ENCODE measurements around the gene TMCC1.
A peak's percentile ranks its signal among the peaks of the same experiment; 100 is the strongest.

The TMCC1 gene

DNA sequence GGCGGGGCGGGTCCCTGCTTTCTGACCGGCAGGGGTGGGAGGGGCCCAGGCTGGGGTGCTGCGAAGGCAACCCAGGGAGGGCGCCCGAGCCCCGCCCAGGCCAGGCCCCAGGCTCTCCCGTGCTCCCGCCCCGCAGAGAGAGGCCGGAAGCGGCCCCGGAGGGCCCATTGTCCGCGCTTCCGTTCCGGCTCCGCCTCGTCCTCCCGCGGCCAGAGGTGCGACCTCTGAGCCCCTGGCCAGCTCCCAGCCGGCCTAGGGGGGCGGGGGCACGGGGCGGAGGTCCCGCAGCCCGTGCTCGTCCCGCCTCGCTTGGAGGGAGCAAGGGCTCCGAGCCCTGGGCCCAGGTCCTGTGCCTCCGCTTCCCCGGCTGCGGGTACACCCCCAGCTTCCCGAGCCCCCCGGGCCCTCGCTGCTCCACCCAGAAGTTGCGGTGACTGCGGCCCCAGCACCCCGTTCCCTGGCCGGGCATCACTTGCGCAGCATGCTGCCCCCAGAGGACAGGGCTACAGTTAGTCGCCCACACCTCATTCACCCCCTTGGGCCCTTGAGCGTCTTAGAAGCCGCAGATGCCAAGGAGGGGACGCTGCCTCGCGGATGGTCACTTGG lies 266.7 kb downstream of the TMCC1 start:
- peak in 1 of 2 donors; percentile 54 for DNase-seq (ENCODE audit: low read depth in 1 of 2, low spot score in 1 of 2)

DNA sequence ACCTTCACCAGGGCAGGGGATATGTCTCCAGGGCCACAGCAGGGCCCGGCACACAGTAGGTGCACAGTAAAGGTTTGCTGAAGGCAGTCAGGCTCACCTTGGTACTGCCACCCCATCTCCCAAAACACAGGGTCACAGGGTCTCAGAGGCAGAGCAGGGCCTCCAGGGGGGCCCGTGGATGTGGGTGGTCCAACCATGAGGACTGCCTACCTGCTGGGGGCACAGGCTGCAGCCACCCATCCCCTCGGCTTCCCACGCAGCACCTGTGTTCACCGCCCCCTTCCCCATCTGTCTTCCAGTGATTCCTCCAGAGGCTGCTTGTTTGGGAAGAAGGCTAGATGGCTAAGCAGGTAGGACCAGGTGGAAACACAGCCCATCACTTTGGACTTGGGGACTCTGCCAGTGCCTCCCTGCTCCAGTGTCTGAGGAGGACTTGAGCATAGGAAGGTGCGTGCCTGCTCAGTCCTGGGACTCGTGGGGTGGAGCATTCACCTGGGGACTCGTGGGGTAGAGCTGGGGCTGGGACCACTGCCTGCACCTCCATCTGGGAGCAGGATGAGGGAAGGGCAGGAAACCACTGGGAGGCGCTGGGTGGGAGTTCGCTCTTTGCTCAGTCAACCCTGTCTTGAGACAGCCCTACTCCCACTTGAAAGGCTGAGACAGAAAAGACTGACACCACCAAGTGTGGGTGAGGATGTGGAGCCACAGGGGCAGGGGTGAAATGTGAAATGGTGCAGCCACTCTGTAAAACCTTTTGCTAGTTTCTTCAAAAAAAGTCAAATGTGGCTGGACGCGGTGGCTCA lies 268.2 kb downstream of the TMCC1 start:
- DNase-seq (ENCODE audit: low read depth in 1 of 2, low spot score in 1 of 2), result no peak

DNA sequence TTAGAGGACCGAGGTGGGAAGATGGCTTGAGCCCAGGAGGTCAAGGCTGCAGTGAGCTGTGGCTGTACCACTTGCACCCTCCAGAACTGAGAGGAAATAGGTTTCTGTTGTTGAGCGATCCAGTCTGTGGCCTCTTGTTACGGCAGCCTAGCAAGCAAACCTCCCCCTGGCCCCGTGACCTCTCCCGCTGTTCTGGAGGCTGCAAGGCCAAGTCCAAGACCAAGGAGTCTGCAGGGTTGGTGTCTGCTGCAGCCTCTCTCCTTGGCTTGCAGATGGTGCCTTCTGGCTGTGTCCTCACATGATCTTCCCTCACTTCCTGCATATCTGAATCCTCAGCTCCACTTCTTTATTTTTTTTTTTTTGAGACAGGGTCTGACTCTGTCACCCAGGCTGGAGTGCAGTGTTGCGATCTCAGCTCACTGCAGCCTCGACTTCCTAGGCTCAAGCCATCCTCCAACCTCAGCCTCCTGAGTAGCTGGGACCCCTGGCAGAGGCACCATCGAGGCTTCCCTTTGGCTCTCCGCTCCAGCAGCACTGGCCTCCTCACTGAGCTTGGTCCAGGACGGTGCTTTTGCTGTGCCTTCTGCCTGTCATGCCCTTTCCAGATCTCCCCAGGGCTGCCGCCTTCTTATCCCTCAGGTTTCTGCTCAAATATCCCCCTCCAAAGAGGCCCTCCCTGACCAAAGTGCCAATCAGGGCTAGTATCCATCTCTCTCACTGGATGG lies 269.0 kb downstream of the TMCC1 start:
- DNase-seq (ENCODE audit: low read depth in 1 of 2, low spot score in 1 of 2), result no peak

DNA sequence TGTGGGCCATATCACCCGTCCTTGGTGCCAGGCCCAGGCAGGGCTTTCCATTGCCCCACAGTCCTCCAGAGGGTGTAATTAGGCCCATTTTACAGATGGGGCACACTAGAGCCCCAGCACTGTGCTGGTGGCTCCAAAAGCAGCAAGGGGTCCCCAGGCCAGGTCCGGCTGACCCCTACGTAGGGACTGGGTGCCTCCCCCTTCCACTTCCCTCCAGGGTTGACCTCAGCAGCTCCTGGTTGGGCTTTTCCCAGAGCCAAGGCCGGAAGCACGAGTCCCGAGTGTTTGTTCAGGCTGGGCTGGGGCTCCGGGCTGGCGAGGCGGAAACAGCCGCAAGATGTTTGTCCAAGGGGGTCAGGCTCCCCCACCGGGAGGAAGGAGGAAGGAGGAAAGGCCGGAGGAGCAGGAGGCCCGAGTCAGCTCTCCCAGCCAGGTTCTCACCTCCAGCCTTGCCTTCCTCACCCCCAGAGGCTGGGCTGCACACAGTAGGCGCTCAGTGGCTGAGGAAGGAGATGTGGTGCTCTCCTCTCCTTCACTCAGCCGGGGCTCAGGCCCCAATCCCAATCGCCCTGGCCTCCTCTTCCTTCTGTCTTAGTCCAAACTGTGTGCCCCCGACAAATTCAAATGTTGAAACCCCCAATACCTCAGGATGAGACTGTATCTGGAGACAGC lies 269.9 kb downstream of the TMCC1 start:
- DNase-seq (ENCODE audit: low read depth in 1 of 2, low spot score in 1 of 2), result no peak

DNA sequence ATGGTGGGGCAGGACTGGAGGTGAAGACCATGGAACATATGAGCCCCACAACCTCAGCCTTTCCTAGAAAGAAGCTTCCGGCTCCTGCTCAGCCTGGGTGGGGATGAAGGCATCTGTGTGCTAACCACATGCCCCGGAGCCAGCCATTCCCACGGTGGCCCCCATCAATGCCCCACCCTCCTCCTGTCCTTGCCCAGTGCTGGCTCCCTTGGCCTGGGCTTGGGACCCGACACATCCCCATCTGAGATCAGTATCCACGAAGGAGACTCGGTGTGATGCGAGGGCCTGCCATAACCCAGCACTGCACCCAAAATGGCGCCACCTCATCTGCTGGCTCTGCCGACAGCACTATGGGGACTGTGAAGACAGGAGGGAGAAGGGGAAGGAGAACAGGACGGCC lies 270.6 kb downstream of the TMCC1 start:
- no peak for DNase-seq (ENCODE audit: low read depth in 1 of 2, low spot score in 1 of 2)

DNA sequence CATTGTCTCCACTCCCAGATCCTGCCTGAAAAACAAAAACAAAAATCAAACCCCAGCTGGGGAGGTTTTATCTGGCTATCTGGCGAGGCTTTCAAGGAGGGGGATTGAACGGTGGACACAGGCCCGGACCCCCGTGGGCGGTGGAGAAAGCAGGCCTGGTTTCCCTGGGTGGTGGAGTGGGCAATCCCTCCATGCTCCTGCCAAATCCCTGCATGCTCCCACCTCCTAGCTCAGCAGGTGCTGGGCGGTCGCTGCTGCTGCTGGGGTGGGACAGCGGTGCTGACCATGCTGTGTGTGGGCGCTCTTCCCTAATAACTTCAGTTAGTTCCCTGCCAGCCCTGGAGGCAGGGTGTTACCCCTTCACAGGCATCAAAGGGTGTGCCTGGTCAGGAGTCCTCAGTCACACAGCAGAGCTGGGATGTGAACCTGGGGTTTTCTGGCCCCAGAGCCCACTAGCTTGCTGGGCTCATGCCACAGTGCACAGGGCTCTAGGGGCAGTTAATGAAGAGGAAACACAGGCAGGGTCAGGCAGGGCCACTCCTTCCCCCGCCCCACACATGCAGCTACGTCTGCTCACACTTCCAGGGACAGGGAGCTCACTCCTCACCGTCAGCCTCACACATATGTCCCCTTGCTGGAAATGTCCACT lies 271.2 kb downstream of the TMCC1 start:
- DNase-seq (ENCODE audit: low read depth in 1 of 2, low spot score in 1 of 2), result no peak

DNA sequence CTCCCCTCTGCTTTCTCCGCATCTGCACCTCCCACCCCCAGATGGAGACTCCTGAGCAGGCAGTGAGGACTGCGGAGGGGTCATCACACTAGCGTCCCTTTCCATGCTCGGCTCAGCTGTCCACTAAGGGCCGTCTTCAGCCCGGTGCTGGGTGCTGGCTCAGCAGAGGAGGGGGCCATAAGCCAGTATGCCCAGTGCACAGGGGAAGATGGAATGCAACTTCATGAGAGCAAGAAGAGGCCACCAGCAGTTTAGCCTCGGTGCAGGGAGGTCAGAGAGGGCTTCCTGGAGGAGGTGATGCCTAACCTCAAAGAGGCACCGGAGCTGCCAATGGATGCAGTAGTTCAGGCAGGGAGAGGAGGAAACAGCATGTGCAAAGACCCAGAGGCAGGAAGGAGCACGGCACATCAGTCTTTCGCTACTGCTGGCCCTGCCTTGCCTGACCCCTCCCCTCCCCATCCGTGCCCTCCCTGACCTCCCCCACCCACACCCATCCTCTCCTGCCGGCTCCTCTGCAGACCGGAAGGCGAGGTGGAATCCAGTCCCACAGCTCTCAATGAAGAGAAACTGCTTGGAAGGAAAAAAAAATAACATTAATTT lies 271.8 kb downstream of the TMCC1 start:
- no peak for DNase-seq (ENCODE audit: low read depth in 1 of 2, low spot score in 1 of 2)

DNA sequence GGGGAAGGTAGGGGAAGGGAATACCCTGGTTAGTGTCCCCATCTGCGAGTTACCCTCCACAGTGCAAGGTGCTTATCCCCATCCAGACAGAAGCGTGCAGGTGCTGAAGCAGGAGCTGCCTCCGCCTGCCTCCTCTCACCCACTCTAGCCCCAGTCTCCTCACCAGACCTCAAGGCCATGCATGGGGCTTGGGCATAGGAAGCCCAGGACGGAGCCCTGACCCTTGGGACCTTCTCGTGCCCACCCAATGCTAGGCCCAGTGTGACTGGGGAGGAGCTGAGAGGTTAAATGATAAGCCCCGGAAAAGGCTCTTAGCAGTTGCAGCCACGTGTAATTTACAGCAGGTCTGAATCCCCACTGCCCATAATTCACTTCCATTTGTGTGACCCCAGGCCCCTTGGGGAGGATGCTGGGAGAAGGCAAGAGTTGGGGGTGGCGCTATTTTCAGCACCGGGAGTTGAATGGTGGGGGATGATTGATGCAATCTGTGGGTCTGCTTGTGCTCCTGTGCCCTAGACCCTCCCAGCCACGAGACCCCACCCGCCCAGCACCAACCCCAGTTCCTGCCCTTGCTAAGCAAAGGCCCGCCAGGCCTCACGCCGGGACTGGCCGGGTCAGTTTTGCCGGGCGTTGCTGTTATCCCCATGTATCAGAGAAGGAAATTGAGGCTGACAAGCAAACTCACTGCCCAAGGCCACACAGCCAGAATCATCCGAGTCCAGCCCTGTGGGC lies 272.5 kb downstream of the TMCC1 start:
- DNase-seq (ENCODE audit: low read depth in 1 of 2, low spot score in 1 of 2), result no peak

DNA sequence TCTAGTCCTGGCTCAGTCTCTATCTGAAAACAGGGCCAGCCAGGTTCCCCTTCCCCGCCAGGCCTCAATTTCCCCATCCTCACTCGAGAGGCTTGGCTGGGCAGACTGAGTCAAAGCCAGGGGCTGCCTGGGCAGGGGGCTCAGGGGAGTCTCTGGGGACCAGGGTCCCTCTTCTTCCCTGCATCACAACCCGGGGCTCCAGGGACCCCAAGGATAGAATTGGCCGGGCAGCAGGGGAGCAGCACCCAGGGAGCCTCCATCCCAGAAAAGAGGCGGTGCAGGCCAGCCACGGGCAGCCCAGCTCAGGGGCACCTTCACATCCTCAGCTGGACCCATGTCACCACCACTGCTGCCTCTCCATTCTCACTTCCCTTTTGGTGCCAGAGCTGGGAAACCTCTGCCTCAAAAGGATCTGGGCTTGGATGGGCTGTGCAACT lies 273.8 kb downstream of the TMCC1 start:
- no peak for DNase-seq (ENCODE audit: low read depth in 1 of 2, low spot score in 1 of 2)

DNA sequence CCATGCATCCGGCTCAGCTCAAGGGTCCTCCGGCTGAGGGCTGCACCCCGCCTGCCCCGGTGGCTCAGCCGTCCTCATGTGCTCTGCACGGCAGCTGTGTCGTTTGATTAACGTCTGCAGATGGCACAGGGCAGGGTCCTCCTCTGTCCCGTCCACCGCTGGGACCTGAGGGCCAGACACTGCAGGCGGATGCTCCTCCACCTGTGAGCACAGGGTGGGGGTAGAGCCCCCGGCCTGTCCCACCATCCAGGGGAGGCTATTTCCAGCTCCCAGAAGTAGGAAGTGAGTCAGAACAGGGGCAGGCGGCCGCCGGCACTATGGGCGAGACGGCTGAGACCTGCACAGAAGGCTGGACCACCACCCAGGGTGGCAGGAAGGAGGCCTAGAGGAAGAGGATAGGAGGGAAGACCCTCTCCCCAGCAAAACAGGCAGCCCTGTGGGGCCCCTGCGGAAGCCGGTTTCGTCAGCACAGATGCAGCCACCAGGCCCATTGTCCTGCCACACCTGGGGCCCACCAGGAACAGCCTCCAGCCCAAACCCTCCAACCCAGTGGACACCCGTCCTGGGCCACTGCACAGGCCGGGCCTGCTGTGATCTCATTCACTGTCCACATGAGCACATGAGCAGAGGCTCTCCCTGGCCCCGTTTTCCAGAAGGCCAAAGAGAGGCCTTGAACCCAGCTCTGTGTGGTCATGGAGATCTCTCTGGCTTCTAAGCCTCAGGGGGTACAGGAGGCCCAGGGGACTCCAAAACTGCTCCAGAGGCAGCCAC lies 274.4 kb downstream of the TMCC1 start:
- no peak for DNase-seq (ENCODE audit: low read depth in 1 of 2, low spot score in 1 of 2)

DNA sequence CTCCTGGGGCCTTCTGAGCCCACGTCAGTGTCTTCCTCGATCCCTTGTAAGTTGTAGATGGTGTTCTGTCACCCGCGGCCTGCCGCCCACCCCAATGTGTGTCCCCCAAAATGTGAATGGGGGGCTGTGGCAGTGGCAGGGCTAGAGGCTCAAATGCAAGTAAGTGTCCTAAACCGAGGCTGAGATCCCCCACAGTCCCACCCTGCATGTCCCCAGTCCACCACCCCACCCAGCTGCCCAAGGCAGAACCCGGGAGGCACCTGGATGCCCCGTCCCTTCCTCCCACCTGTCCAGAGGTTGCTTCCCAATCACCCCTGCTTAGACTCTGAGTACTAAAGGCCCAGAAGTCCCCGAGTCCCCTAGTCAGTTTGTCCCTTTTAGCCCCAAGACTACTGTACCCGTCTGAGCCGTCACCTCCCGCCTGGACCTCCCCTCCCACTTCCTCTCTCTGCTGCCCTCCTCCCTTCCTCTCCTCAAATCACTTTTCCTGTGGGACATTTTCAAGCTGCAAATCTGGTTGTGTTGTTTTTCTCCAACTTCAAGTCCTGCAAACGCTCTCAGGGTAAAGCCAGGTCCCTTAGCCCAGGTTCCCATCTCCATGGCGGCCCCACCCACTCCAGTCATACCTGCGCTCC lies 275.2 kb downstream of the TMCC1 start:
- no peak for DNase-seq (ENCODE audit: low read depth in 1 of 2, low spot score in 1 of 2)

DNA sequence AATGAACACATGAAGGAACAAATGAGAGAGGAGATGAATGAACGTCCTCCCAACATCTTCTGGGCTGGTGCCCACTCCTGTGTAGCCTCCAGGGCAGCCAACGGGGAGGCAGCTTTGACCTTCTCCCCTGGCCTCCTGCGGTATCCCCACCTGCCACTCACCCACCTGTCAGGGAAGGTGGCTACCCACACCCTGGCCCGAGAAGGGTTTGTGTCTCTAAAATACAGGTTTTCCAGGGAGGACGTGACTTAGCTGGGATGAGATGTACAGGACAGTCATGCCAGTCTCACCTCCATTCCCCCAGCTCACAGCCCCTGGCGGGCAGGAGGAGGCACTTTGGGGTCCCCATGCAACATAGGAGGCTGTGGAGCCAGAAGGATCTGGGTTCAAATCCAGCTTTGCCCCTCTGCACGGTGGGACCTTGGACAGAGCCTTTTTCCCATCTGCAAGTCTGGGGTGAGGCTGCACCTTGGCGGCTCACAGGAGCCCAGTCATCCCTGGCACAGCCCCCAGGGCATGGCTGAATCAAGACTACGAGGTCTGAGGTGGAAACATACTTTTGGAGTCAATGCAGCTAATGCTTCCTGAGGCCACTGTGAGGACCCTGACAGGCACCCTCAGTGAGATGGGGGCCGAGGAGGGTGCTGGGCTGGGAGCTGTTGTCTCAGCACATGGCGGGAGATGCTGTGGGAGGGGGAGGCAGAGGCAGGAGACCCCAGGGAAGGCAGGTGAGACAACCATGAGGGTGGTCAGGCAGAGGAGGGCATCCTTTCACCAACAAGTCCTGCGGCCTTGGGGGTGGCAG lies 275.9 kb downstream of the TMCC1 start:
- DNase-seq (ENCODE audit: low read depth in 1 of 2, low spot score in 1 of 2), result no peak

DNA sequence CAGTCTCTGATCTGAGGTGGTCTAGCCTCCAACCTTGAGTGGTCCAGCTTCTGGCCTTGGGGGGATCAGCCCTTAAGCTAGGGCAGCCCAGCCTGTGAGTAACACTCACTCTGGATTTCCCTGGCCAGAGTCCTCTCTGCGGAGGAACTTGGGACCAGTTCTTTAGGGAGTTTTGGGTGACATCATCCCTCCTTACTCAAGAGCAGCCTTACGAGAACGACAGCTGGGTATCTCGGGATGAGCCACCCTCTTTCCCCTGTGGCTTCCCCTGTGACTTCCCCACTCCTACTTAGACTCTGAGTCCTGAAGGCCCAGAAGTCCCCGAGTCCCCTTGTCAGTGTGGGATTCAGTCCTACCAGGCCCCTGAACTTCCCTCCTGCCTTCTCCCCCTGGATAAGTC lies 276.8 kb downstream of the TMCC1 start:
- no peak for DNase-seq (ENCODE audit: low read depth in 1 of 2, low spot score in 1 of 2)

DNA sequence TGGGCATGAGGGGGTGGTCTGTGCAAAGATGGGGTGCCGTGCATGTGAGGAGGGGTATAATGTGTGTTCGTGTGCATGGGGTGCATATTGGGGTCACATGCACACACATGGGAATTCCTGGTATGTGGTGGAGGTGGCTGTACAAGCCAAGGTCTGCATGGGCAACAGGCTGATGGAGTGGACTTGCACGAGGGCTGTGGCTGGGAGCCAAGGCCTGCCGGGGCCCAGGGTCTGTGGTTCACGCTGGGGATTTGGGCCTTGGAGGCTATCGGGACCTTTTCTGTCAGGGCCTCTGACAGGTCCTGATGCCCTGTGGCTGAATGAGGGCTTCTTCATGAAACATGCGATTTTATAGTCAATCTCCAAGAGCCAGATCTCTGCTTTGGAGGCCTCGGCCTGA lies 277.2 kb downstream of the TMCC1 start:
- no peak for DNase-seq (ENCODE audit: low read depth in 1 of 2, low spot score in 1 of 2)

DNA sequence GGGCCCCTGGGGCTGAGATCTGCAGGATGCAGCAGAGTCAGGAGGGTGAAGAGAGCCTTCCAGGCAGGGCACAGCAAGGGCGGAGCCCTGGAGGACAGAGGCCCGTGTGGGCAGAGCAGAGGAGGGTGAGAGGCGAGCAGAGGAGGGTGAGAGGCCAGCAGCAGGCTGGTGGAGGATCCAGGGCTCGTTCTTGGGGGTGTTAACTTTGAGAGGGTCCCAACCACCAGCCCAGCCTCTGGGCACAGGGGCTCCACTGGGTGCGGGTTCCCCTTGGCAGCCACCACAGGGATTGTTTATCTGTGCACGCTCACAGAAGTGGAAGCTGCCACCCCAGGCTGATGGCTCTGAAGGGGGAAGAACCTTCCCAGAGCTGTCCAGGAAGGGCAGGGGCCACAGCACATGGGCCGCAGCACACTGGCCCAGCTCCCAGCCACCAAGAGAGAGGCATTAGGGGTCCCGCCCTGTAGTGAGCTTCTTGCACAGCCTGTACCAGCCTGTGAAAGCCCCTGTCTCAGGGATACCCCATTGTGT lies 277.7 kb downstream of the TMCC1 start:
- no peak for DNase-seq (ENCODE audit: low read depth in 1 of 2, low spot score in 1 of 2)

DNA sequence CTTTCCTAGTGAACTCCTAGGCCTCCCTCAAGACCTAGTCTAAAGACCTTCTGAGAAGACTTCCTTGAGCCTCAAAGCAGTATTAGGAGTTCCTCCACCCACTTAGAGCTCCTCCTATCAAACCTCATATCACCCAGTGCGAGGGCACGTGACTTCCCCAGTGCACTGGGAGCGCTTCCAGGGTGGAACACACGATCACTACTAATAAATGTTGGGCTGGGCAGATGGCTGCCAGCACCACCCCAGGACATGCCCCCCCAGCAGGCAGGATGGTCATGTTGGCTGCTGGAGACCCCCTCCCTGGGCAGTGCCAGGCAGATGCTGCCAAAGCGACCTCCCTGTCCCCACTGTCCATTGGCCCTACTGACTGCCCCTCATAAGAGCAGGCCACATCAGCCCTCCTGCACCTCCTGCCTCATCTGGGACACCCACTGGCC lies 278.6 kb downstream of the TMCC1 start:
- DNase-seq (ENCODE audit: low read depth in 1 of 2, low spot score in 1 of 2), result no peak

DNA sequence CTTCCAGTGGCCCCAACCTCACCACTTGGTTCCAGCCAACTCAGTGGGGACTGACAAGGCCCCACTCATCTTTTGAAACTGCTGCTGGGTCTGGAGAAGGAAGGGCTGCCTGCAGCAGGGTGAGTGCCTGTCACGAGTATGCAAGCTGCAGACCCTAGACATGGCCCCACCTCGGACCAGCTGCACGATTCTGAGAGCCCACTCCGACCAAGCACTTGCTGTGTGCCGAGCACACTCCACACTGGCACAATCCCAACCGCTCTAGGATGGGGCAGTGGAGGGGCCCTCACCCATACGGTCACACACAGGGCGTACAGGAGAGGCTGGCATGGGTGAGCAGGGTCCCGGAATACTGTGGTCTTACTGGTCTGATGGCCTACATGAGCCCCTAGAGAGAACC lies 279.1 kb downstream of the TMCC1 start:
- no peak for DNase-seq (ENCODE audit: low read depth in 1 of 2, low spot score in 1 of 2)

DNA sequence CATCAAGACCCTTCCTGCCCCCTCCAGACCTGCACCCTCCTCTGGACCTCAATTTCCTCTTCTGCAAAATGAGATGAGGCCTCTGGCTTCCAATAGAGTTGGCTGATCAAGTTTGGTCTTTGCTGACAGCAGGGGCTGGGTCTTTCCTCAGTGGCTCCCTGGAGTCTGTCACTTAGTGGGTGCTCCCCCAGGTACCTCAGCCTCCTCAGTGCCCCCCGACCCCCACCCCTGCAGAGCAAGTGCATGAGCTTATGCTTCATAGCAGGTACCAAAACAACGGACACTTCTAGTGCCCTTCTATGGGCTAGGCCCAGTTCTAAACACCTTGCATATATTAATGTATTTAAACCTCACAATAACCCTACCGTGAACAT lies 280.2 kb downstream of the TMCC1 start:
- no peak for DNase-seq (ENCODE audit: low read depth in 1 of 2, low spot score in 1 of 2)
